ENCODE measurements around the gene GP1BA. TPM values are rescaled to one million over a fixed set of nuclear protein-coding genes. Genes with fewer than 3 reads are reported as not detected.

The GP1BA gene
- total RNA-seq, 2 donors from 2014 or later, result not detected

DNA sequence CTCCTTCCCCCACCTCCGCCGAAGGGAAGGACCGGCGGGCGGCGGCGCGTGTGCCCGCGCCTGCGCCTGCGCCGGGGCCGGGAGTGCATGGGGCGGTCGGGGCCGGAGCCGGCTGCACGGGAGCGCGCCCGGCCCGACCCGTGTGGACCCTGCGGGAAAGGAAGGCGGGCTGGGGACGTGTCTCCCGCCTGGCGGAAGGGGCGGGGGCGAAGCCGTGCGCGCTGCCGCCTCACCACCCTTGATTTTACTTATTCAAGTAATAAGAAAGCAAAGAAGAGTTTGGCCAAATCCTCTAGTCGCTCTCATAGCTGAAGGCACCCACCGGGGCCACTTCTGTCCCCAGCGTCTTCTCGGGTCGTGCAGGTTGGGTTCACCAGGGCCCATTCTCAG is 16.8 kb downstream of the GP1BA start:
- Histone ChIP-seq H3K27me3 (no peaks in the 10 kb centered on the region), H3K4me3 (peak overlapping the region; percentile 80 to 89), H3K27ac (peak overlapping the region; percentile 98 to 100), H3K4me1 (peaks cover 0 to 64% of the 10 kb centered on the region in 2 donors), H3K9me3 (no peaks in the 10 kb centered on the region), H3K36me3 (peaks cover 19% of the 10 kb centered on the region)
- TF ChIP-seq, protein P1, sequence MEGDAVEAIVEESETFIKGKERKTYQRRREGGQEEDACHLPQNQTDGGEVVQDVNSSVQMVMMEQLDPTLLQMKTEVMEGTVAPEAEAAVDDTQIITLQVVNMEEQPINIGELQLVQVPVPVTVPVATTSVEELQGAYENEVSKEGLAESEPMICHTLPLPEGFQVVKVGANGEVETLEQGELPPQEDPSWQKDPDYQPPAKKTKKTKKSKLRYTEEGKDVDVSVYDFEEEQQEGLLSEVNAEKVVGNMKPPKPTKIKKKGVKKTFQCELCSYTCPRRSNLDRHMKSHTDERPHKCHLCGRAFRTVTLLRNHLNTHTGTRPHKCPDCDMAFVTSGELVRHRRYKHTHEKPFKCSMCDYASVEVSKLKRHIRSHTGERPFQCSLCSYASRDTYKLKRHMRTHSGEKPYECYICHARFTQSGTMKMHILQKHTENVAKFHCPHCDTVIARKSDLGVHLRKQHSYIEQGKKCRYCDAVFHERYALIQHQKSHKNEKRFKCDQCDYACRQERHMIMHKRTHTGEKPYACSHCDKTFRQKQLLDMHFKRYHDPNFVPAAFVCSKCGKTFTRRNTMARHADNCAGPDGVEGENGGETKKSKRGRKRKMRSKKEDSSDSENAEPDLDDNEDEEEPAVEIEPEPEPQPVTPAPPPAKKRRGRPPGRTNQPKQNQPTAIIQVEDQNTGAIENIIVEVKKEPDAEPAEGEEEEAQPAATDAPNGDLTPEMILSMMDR (IDR thresholded peaks at IDR 0.05), result no peak
- peak; percentile 74 for DNase-seq (ENCODE audit: low spot score)

DNA sequence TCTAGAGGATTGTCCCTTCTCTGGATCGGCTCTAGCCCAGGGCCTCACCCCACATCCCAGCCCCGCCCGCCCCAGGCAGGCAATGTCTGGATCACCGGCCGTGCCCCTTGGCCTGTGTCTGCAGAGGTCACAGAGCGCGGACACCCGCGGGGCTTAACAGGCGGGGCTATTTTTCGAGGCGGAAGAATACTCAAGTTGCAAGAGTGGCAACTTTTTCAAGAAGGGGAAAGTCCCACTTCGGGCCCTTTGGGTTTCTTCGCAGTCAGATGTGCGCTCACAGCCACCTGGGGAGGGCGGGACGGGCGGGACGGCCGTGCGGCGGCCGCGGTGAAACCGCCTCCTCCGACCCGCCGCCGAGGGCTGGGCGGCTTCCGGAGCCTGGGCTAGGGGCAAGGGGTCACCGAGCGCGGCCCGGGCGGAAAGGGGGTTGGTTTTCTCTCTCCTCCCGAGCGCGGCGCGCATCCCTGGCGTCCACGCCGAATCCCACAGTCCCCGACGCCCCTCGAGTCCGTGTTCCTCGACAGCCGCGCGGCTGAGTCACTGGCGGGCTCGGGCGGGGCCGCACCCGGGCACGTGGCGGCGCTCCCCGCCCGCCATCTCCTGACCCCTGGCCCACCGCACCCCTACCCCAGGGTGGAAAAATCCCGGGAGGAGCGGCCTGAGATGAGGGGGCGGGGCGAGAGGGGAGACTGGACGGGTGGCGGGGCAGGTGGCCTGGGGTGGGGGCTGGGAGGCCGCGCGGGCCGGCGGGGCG is 17.4 kb downstream of the GP1BA start:
- no peaks in the 10 kb centered on the region for H3K27me3 ChIP-seq
- H3K9me3 ChIP-seq, result no peaks in the 10 kb centered on the region
- peak overlapping the region; percentile 98 to 100 for H3K27ac ChIP-seq
- peaks cover 0 to 58% of the 10 kb centered on the region in 2 donors for H3K4me1 ChIP-seq
- peak overlapping the region; percentile 80 to 89 for H3K4me3 ChIP-seq
- DNase-seq (ENCODE audit: low spot score), result peak; percentile 82
- peaks cover 15% of the 10 kb centered on the region for H3K36me3 ChIP-seq
- TF ChIP-seq, protein P1 (IDR thresholded peaks at IDR 0.05), result no peak

DNA sequence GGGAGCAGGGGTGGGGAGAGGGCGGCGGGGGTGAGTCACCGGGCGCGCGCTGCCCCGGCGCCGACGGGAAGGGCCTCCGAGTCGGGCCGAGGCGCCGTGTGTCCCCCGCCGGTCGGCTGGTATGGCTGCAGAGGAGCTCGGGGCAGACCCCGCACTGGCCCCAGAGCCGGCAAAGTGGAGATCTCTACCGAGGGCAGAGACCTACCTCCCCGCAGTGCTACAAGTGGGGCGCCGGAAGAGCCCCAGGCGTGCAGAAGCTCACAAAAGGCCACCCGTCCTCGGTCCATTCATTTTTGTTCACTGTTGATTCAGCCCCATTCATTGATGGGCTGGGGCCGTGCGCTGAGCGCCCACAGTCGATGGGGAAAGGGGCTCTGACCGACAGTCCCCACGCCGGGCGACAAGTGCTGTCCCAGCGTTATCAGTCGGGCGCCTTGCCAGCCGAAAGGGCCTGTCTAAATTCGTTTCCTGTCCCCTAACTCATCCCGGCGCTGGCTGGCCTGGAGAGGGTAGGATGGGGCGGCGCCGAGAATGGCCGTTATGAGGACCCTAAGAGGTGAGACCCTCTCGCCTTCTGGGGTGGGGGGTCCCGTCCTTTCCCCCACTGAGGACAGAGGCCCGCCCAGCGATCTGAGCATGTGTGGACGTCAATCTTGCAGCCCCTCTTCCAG is 18.1 kb downstream of the GP1BA start:
- Histone ChIP-seq H3K27me3 (no peaks in the 10 kb centered on the region), H3K9me3 (no peaks in the 10 kb centered on the region), H3K4me3 (peak overlapping the region; percentile 80 to 89), H3K27ac (peak overlapping the region; percentile 98 to 100), H3K36me3 (peaks cover 9% of the 10 kb centered on the region), H3K4me1 (peaks cover 0 to 51% of the 10 kb centered on the region in 2 donors)
- no peak for DNase-seq (ENCODE audit: low spot score)
- TF ChIP-seq, protein P1 (IDR thresholded peaks at IDR 0.05), result peak in 1 of 2 donors; percentile 9

DNA sequence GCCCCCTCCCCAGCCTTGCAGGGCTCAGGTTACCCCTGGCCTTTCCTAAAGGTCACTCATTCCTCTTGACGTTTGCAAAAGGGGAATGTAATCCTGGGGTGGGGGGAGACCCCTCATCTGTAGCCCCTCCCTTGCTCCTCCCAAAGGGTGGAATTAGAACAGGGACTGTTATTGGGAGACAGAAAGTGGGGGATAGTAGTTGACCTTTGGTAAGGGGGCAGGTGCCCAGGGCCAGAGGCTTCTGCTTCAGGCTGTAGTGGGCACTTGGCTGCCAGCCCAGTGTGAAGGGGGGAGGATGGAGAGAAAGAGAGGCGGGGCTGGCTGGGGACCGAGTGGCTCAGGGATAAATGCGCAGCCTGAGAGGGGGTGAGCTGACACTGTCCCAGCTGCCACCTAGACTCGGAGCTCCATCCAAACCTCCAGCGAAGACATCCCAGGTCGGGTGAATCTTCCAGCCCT is 18.7 kb downstream of the GP1BA start, which contains the start of gene ENO3:
Gene ENO3, plus strand, starts transcription at position 374 of the 459 bp plus-strand sequence. CDS start 711 bp downstream, outside the sequence.
- Histone ChIP-seq H3K4me1 (peaks cover 0 to 46% of the 10 kb centered on the region in 2 donors), H3K4me3 (peak within 1 kb of the TSS; percentile 80 to 89), H3K9me3 (no peaks in the 10 kb centered on the region), H3K27me3 (no peaks in the 10 kb centered on the region), H3K36me3 (peaks cover 3% of the 10 kb centered on the region), H3K27ac (peak within 1 kb of the TSS; percentile 98 to 100)
- TF ChIP-seq, protein P1 (IDR thresholded peaks at IDR 0.05), result no peak
- no peak for DNase-seq (ENCODE audit: low spot score)

DNA sequence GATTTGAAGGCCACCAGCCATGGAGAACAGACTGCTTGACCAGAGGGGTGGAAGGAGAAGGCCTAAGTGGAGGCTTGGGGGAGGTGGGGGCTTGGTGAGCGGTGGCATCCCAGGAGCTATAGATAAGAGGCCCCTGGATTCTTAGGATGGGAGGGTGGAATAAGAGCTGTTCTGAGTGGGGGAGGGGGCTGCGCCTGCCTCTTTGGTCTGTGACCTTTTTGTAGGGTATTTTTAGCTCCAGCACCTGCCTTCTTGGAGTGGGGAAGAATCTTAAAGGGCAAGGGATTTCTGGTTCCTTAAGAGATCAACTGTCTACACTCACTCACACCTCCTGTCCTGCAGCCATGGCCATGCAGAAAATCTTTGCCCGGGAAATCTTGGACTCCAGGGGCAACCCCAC is 19.4 kb downstream of the GP1BA start:
- no peaks in the 10 kb centered on the region for H3K27me3 ChIP-seq
- H3K27ac ChIP-seq, result peak overlapping the region; percentile 98 to 100
- no peak for DNase-seq (ENCODE audit: low spot score)
- H3K9me3 ChIP-seq, result no peaks in the 10 kb centered on the region
- TF ChIP-seq, protein P1 (IDR thresholded peaks at IDR 0.05), result no peak
- H3K36me3 ChIP-seq, result no peaks in the 10 kb centered on the region
- H3K4me3 ChIP-seq, result peak overlapping the region; percentile 14 to 89
- peaks cover 0 to 39% of the 10 kb centered on the region in 2 donors for H3K4me1 ChIP-seq

All from right atrium auricular region (tissue), 2 donors.